Measurements from ENCODE around the gene LDAH. TPM values are rescaled to one million over a fixed set of nuclear protein-coding genes. Genes with fewer than 3 reads are reported as not detected.

Gene LDAH
- total RNA-seq, 6 experiments from 2014 or later: 18.3 to 23.2 (median 20.2) TPM

DNA sequence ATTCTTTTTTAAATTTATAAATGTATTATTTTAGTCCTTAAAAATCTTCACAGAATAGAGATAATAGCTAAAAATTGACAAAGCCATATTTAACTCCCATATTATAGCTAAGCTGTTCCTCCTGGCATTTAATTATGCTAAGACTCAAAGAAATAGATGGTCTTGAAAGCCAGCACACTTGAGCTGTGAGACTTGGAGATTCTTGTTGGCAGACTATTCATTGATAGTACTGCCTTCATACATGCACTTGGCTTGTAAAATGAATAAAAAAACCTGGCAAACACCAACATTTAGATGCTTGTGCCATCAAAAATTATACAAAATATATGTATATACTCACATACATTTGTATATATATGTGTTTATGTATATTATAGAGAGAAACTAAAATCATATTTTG, 9.7 kb upstream of the LDAH start:
- DNase-seq: no peak
- H3K27me3 Mint-ChIP-seq (ENCODE audit: insufficient read depth): peaks cover 4% of the 10 kb centered on the region
- no peaks in the 10 kb centered on the region for H3K36me3 Mint-ChIP-seq (ENCODE audit: low read depth)
- no peak overlapping the region for H3K27ac Mint-ChIP-seq
- H3K4me1 Mint-ChIP-seq (ENCODE audit: low read depth): no peaks in the 10 kb centered on the region
- TF ChIP-seq CTCF (IDR thresholded peaks at IDR 0.05): no peak
- H3K9me3 Mint-ChIP-seq: no peaks in the 10 kb centered on the region
- H3K4me3 Mint-ChIP-seq: no peak overlapping the region

- Mint-ChIP-seq H3K27ac (no peak overlapping the region), H3K9me3 (no peaks in the 10 kb centered on the region), H3K36me3 (ENCODE audit: low read depth) (no peaks in the 10 kb centered on the region), H3K27me3 (ENCODE audit: insufficient read depth) (peaks cover 4% of the 10 kb centered on the region), H3K4me3 (no peak overlapping the region), H3K4me1 (ENCODE audit: low read depth) (no peaks in the 10 kb centered on the region)
- DNase-seq: no peak
- TF ChIP-seq CTCF (IDR thresholded peaks at IDR 0.05): no peak
These were observed 7.0 kb upstream of the LDAH start for GRCh38 chr2:20829861-20830260.

GRCh38 chr2:20823917-20824316, 1.0 kb upstream of the LDAH start:
- H3K36me3 Mint-ChIP-seq (ENCODE audit: low read depth): no peaks in the 10 kb centered on the region; the same call in 1 of the 2 replicates
- no peak overlapping the region; the same call in 1 of the 2 replicates for H3K4me3 Mint-ChIP-seq
- no peaks in the 10 kb centered on the region for H3K9me3 Mint-ChIP-seq
- no peaks in the 10 kb centered on the region for H3K27me3 Mint-ChIP-seq (ENCODE audit: insufficient read depth)
- H3K4me1 Mint-ChIP-seq (ENCODE audit: low read depth): peaks cover 14% of the 10 kb centered on the region
- DNase-seq: peak; percentile 12
- H3K27ac Mint-ChIP-seq: no peak overlapping the region
- TF ChIP-seq CTCF (IDR thresholded peaks at IDR 0.05): no peak

GRCh38 chr2:20818820-20819219, 4.1 kb downstream of the LDAH start:
- Mint-ChIP-seq H3K4me1 (ENCODE audit: low read depth) (peaks cover 19% of the 10 kb centered on the region), H3K9me3 (no peaks in the 10 kb centered on the region), H3K36me3 (ENCODE audit: low read depth) (no peaks in the 10 kb centered on the region; the same call in 1 of the 2 replicates), H3K27ac (no peak overlapping the region), H3K27me3 (ENCODE audit: insufficient read depth) (no peaks in the 10 kb centered on the region), H3K4me3 (no peak overlapping the region)
- DNase-seq: no peak
- TF ChIP-seq CTCF (IDR thresholded peaks at IDR 0.05): no peak

- H3K36me3 Mint-ChIP-seq (ENCODE audit: low read depth): no peaks in the 10 kb centered on the region
- peaks cover 8% of the 10 kb centered on the region; the same call in 1 of the 2 replicates for H3K4me1 Mint-ChIP-seq (ENCODE audit: low read depth)
- DNase-seq: no peak
- no peaks in the 10 kb centered on the region; the same call in 1 of the 2 replicates for H3K27me3 Mint-ChIP-seq (ENCODE audit: insufficient read depth)
- no peak overlapping the region for H3K4me3 Mint-ChIP-seq
- H3K9me3 Mint-ChIP-seq: no peaks in the 10 kb centered on the region
- no peak overlapping the region for H3K27ac Mint-ChIP-seq
- TF ChIP-seq CTCF (IDR thresholded peaks at IDR 0.05): no peak
These were observed 7.7 kb downstream of the LDAH start for GRCh38 chr2:20815216-20815615.

- Mint-ChIP-seq H3K27ac (no peak overlapping the region), H3K9me3 (no peaks in the 10 kb centered on the region), H3K4me1 (ENCODE audit: low read depth) (peaks cover 5% of the 10 kb centered on the region; the same call in 1 of the 2 replicates), H3K27me3 (ENCODE audit: insufficient read depth) (no peaks in the 10 kb centered on the region; the same call in 1 of the 2 replicates), H3K36me3 (ENCODE audit: low read depth) (no peaks in the 10 kb centered on the region), H3K4me3 (no peak overlapping the region)
- no peak for DNase-seq
- TF ChIP-seq CTCF (IDR thresholded peaks at IDR 0.05): no peak
These were observed 10.1 kb downstream of the LDAH start for GRCh38 chr2:20812779-20813178.
